H1 (cell line): ENCODE results near the gene CFAP221. TPM values are rescaled to one million over a fixed set of nuclear protein-coding genes. Genes with fewer than 3 reads are reported as not detected.

ENCODE experiments used
- CTCF ChIA-PET: fragments of 300-600 bp; sonication (Branson Sonifier 250); formaldehyde crosslinking; loops from one replicate; lab custom pipeline; 2021; ENCODE audit not compliant: partially characterized antibody; lab: Charles Lee
- POLR2A ChIA-PET: fragments of 300-600 bp; sonication (Branson Sonifier 250); formaldehyde crosslinking; loops from one replicate; lab custom pipeline; 2021; ENCODE audit warnings: inconsistent platforms; ENCODE audit not compliant: partially characterized antibody; lab: Charles Lee
- DNase-seq, 2 experiments: peaks; one replicate each; pipeline versions ENCODE4 v3.0.0 to v3.0.0-alpha.2; 2010 to 2022; ENCODE audit warnings: low spot score in 2 of 2, low read depth in 1 of 2, mixed read lengths in 1 of 2
- FAIRE-seq: peaks from 2 replicates; lab custom pipeline; 2011; peaks lifted over from hg19 to GRCh38; lab: Jason Lieb, UNC
- H2AFZ ChIP-seq: 2 replicates; pipeline ENCODE4 v1.8.1; 2012; ENCODE audit warnings: low read length, inconsistent platforms
- H2AK5ac ChIP-seq: 2 replicates; pipeline ENCODE4 v1.6.1; 2013; ENCODE audit warnings: low read depth, low read length
- H2BK120ac ChIP-seq: replicated peaks from 2 replicates; pipeline ENCODE3; 2013; ENCODE audit warnings: low read depth, low read length, inconsistent platforms
- H2BK12ac ChIP-seq: 2 replicates; pipeline ENCODE4 v1.6.1; 2013; ENCODE audit warnings: low read depth, low read length
- H2BK15ac ChIP-seq: 2 replicates; pipeline ENCODE4 v1.6.1; 2013; ENCODE audit warnings: low read length
- H2BK20ac ChIP-seq: 2 replicates; pipeline ENCODE4 v1.6.1; 2013; ENCODE audit warnings: low read length
- H2BK5ac ChIP-seq: 2 replicates; pipeline ENCODE4 v1.6.1; 2013; ENCODE audit warnings: low read depth, low read length
- H3K14ac ChIP-seq: 2 replicates; pipeline ENCODE4 v1.6.1; 2013; ENCODE audit warnings: inconsistent platforms; ENCODE audit not compliant: insufficient read length
- H3K18ac ChIP-seq: 2 replicates; pipeline ENCODE4 v1.6.1; 2013; ENCODE audit warnings: low read length; ENCODE audit errors: extremely low read depth
- H3K23ac ChIP-seq: 2 replicates; pipeline ENCODE4 v1.6.1; 2013; ENCODE audit warnings: inconsistent platforms; ENCODE audit not compliant: insufficient read length
- H3K23me2 ChIP-seq: 2 replicates; pipeline ENCODE4 v1.6.1; 2013; ENCODE audit warnings: low read depth, low read length
- H3K27ac ChIP-seq: 2 replicates; pipeline ENCODE4 v1.6.1; 2011; ENCODE audit warnings: low read depth, low read length, inconsistent platforms
- H3K27me3 ChIP-seq, 4 experiments: replicated peaks in 1 of 4; 1 replicate in 1 of 4; 2 replicates in 3 of 4; pipeline versions ENCODE4 v1.6.1 to v1.8.1; 2011 to 2013; ENCODE audit warnings: low read length in 3 of 4, mild to moderate bottlenecking in 3 of 4, inconsistent platforms in 2 of 4, mixed read lengths in 2 of 4, moderate library complexity in 1 of 4; ENCODE audit not compliant: control insufficient read depth in 3 of 4, insufficient read depth in 3 of 4; ENCODE audit errors: extremely low read depth in 1 of 4
- H3K36me3 ChIP-seq, 4 experiments: 2 replicates each; pipeline versions ENCODE4 v1.6.1 to v1.8.1; 2011 to 2013; ENCODE audit warnings: mild to moderate bottlenecking in 4 of 4, low read length in 3 of 4, moderate library complexity in 2 of 4, control low read depth in 1 of 4, inconsistent platforms in 1 of 4; ENCODE audit not compliant: insufficient read depth in 4 of 4, control insufficient read depth in 2 of 4
- H3K4ac ChIP-seq: replicated peaks from 2 replicates; pipeline ENCODE3; 2013; ENCODE audit warnings: low read length, low read depth, mixed read lengths, inconsistent platforms; ENCODE audit not compliant: insufficient read length
- H3K4me1 ChIP-seq, 4 experiments: replicated peaks in 1 of 4; 1 replicate in 1 of 4; 2 replicates in 3 of 4; pipeline versions ENCODE4 v1.6.1 to v1.8.1; 2011 to 2013; ENCODE audit warnings: low read length in 3 of 4, inconsistent platforms in 2 of 4, mixed read lengths in 1 of 4; ENCODE audit not compliant: insufficient read depth in 4 of 4, control insufficient read depth in 3 of 4
- H3K4me2 ChIP-seq, 2 experiments: 2 replicates each; pipeline versions ENCODE4 v1.6.1 to v1.8.1; 2011 to 2013; ENCODE audit warnings: low read depth in 2 of 2, low read length in 2 of 2, control low read depth in 1 of 2, inconsistent platforms in 1 of 2, mild to moderate bottlenecking in 1 of 2; ENCODE audit not compliant: insufficient read depth in 1 of 2
- H3K4me3 ChIP-seq, 4 experiments: fragments of 200-600, 300-600 bp in 1 of 4; sonication (generic), shearing (Covaris generic), sonication (Bioruptor Twin) in 1 of 4; 2 replicates each; pipeline versions ENCODE4 v1.5.1 to v1.8.1; 2011 to 2016; ENCODE audit warnings: low read length in 4 of 4, low read depth in 3 of 4, control low read depth in 2 of 4, inconsistent platforms in 2 of 4, mild to moderate bottlenecking in 2 of 4, mixed read lengths in 1 of 4, moderate library complexity in 1 of 4; ENCODE audit not compliant: insufficient read depth in 2 of 4; ENCODE audit errors: extremely low read depth in 1 of 4
- H3K56ac ChIP-seq: replicated peaks from 2 replicates; pipeline ENCODE3; 2013; ENCODE audit warnings: low read depth, mild to moderate bottlenecking, mixed read lengths, low read length, inconsistent platforms; ENCODE audit not compliant: insufficient read length
- H3K79me1 ChIP-seq: 2 replicates; pipeline ENCODE4 v1.6.1; 2013; ENCODE audit warnings: low read depth, low read length, control low read depth
- H3K79me2 ChIP-seq, 2 experiments: 2 replicates each; pipeline versions ENCODE4 v1.6.1 to v1.8.1; 2012 to 2013; ENCODE audit warnings: low read length in 2 of 2, mild to moderate bottlenecking in 2 of 2, inconsistent platforms in 1 of 2; ENCODE audit not compliant: insufficient read depth in 2 of 2, control insufficient read depth in 1 of 2
- H3K9ac ChIP-seq, 4 experiments: replicated peaks in 1 of 4; 1 replicate in 1 of 4; 2 replicates in 3 of 4; pipeline versions ENCODE4 v1.6.1 to v1.8.1; 2011 to 2013; ENCODE audit warnings: low read depth in 3 of 4, low read length in 3 of 4, control low read depth in 2 of 4, mild to moderate bottlenecking in 2 of 4, moderate library complexity in 2 of 4, inconsistent platforms in 1 of 4; ENCODE audit errors: extremely low read depth in 1 of 4
- H3K9me3 ChIP-seq, 2 experiments: 2 replicates each; pipeline versions ENCODE4 v1.6.1 to v1.8.1; 2012 to 2013; ENCODE audit warnings: mild to moderate bottlenecking in 2 of 2, moderate library complexity in 2 of 2, control low read depth in 1 of 2, inconsistent platforms in 1 of 2, low read depth in 1 of 2, low read length in 1 of 2, mixed read lengths in 1 of 2; ENCODE audit not compliant: insufficient read depth in 2 of 2
- H4K20me1 ChIP-seq, 2 experiments: replicated peaks in 1 of 2; 2 replicates each; pipeline versions ENCODE3 to v1.8.1; 2011 to 2013; ENCODE audit warnings: inconsistent platforms in 2 of 2, low read length in 2 of 2, mild to moderate bottlenecking in 1 of 2; ENCODE audit not compliant: insufficient read depth in 2 of 2, control insufficient read depth in 1 of 2
- H4K5ac ChIP-seq: 2 replicates; pipeline ENCODE4 v1.6.1; 2013; ENCODE audit warnings: low read length, low read depth, mixed read lengths, inconsistent platforms; ENCODE audit not compliant: insufficient read length
- H4K8ac ChIP-seq: 2 replicates; pipeline ENCODE4 v1.8.0; 2013; ENCODE audit warnings: mild to moderate bottlenecking, moderate library complexity, low read length, inconsistent platforms; ENCODE audit not compliant: insufficient read depth; ENCODE audit errors: extremely low read depth
- H4K91ac ChIP-seq: replicated peaks from 2 replicates; pipeline ENCODE3; 2013; ENCODE audit warnings: low read length, mixed read lengths, inconsistent platforms; ENCODE audit not compliant: insufficient read length
- ATF2 ChIP-seq: IDR thresholded peaks from 2 replicates; pipeline ENCODE4 v1.6.1; 2012; ENCODE audit warnings: low read length, inconsistent platforms
- ATF3 ChIP-seq: IDR thresholded peaks from 2 replicates; pipeline ENCODE4 v1.6.1; 2011; ENCODE audit warnings: low read depth, mild to moderate bottlenecking, low read length; ENCODE audit not compliant: insufficient read depth
- CEBPB ChIP-seq: IDR thresholded peaks from 2 replicates; pipeline ENCODE4 v1.6.1; 2012; ENCODE audit warnings: low read depth, low read length
- CTBP2 ChIP-seq: IDR thresholded peaks from 2 replicates; pipeline ENCODE4 v1.7.0; 2011; ENCODE audit warnings: borderline replicate concordance, mild to moderate bottlenecking, moderate library complexity, mixed read lengths, low read length; ENCODE audit not compliant: insufficient read depth, insufficient read length
- POLR2A ChIP-seq, 2 experiments: IDR thresholded peaks; 1 replicate in 1 of 2; 2 replicates in 1 of 2; pipeline ENCODE4 v1.6.1; 2011; ENCODE audit warnings: low read depth in 2 of 2, low read length in 2 of 2, mild to moderate bottlenecking in 2 of 2; ENCODE audit errors: control extremely low read depth in 1 of 2
- RFX5 ChIP-seq: IDR thresholded peaks from 2 replicates; pipeline ENCODE4 v1.6.1; 2011; ENCODE audit warnings: low read depth, low read length, improper control_type of control experiment, borderline replicate concordance
- TAF1 ChIP-seq: IDR thresholded peaks from 2 replicates; pipeline ENCODE4 v1.6.1; 2011; ENCODE audit warnings: mild to moderate bottlenecking, low read depth, low read length
- TCF12 ChIP-seq: IDR thresholded peaks from 2 replicates; pipeline ENCODE4 v1.6.1; 2011; ENCODE audit warnings: low read depth, mild to moderate bottlenecking, low read length
- TEAD4 ChIP-seq: IDR thresholded peaks from 2 replicates; pipeline ENCODE4 v1.6.1; 2012; ENCODE audit warnings: low read depth, low read length, inconsistent platforms, mixed read lengths
- USF2 ChIP-seq: IDR thresholded peaks from 2 replicates; pipeline ENCODE4 v1.6.1; 2011; ENCODE audit warnings: low read length, improper control_type of control experiment
- WGBS, 2 experiments: shearing (Covaris generic) in 1 of 2; methylation state at CpG; one replicate each; pipeline versions ENCODE4 v1.1.6 to v1.1.7; 2013 to 2015; ENCODE audit warnings: low lambda C conversion rate in 2 of 2, mixed read lengths in 2 of 2, inconsistent platforms in 1 of 2, low coverage in 1 of 2, missing lambda C conversion rate in 1 of 2; ENCODE audit not compliant: insufficient replicate concordance in 2 of 2, insufficient coverage in 1 of 2, insufficient read length in 1 of 2; ENCODE audit errors: extremely low coverage in 1 of 2, missing lambda C conversion rate in 1 of 2; 5-methylcytosine and 5-hydroxymethylcytosine counted together
- polyA plus RNA-seq, 7 experiments: library from polyadenylated mRNA; depleted of rRNA in 3 of 7; stranded (reverse) in 5 of 7; unstranded in 2 of 7; fragments of >200 nt in 5 of 7; fragments of 200-250 nt in 2 of 7; gene quantifications; 1 replicate in 5 of 7; 2 replicates in 1 of 7; 4 replicates in 1 of 7; pipeline versions ENCODE4 v1.2.1 to v1.2.3, GENCODE V29; 2011 to 2013; ENCODE audit warnings: missing spikeins in 2 of 7, mixed read lengths in 2 of 7
- total RNA-seq: library from RNA; stranded (reverse); fragmentation: NEBNext Ultra II Directional; extraction: Animal tissue kit (Norgen Biotek cat#: 25700); gene quantifications from 2 replicates; pipeline ENCODE4 v1.2.1, GENCODE V29; 2021
- TF ChIP-seq, protein P1 (sequence below): IDR thresholded peaks from 2 replicates; pipeline ENCODE4 v1.6.1; 2012; ENCODE audit warnings: inconsistent platforms

Gene CFAP221
- total and polyA plus RNA-seq, 2 of the 8 experiments (the other 6 are each of a cell fraction or from before 2014, with no cell fraction given), result 0.14 to 0.71 TPM

- H4K8ac ChIP-seq, result no peak overlapping the region
- no peaks in the 10 kb centered on the region for H3K79me2 ChIP-seq
- no peak for FAIRE-seq
- no peak overlapping the region for H3K9ac ChIP-seq
- no peaks in the 10 kb centered on the region for H3K9me3 ChIP-seq
- no peak overlapping the region for H2AFZ ChIP-seq
- ChIA-PET CTCF (no interaction called here), POLR2A (no interaction called here)
- H4K5ac ChIP-seq, result no peak overlapping the region
- no peak overlapping the region for H2AK5ac ChIP-seq
- H4K20me1 ChIP-seq, result no peaks in the 10 kb centered on the region
- no peak overlapping the region for H2BK12ac ChIP-seq
- H3K79me1 ChIP-seq, result no peaks in the 10 kb centered on the region
- no peak overlapping the region for H3K4me2 ChIP-seq
- no peak overlapping the region for H4K91ac ChIP-seq
- H3K23ac ChIP-seq, result no peak overlapping the region
- no peaks in the 10 kb centered on the region; a peak in 1 of 7 replicates for H3K27me3 ChIP-seq
- H3K4me3 ChIP-seq, result no peak overlapping the region
- H3K36me3 ChIP-seq, result no peaks in the 10 kb centered on the region
- H3K56ac ChIP-seq, result no peak overlapping the region
- no peak overlapping the region for H2BK20ac ChIP-seq
- H3K23me2 ChIP-seq, result no peaks in the 10 kb centered on the region
- H3K27ac ChIP-seq, result no peak overlapping the region
- H2BK15ac ChIP-seq, result no peak overlapping the region
- H3K4ac ChIP-seq, result no peak overlapping the region
- H3K4me1 ChIP-seq, result no peaks in the 10 kb centered on the region
- no peak overlapping the region for H3K14ac ChIP-seq
- DNase-seq, result no peak
- no peak overlapping the region for H2BK120ac ChIP-seq
- 91% methylated on average over 1 of the region's 1 CpG; no CpG with 5 or more reads in 1 of the 2 experiments for WGBS, 2 experiments
- H2BK5ac ChIP-seq, result no peak overlapping the region
- no peak overlapping the region for H3K18ac ChIP-seq
- TF ChIP-seq CTBP2 (no peak), ATF2 (no peak), RFX5 (no peak), CEBPB (no peak), TCF12 (no peak), ATF3 (no peak), USF2 (no peak), POLR2A (IDR thresholded peaks at IDR 0.05; ENCODE audit: control extremely low read depth in 1 of 2, low read depth in 2 of 2, low read length in 2 of 2) (no peak), TEAD4 (no peak), TAF1 (no peak)
- TF ChIP-seq, protein P1, sequence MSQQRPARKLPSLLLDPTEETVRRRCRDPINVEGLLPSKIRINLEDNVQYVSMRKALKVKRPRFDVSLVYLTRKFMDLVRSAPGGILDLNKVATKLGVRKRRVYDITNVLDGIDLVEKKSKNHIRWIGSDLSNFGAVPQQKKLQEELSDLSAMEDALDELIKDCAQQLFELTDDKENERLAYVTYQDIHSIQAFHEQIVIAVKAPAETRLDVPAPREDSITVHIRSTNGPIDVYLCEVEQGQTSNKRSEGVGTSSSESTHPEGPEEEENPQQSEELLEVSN, result no peak
These were observed 31.3 kb upstream of the CFAP221 start for GRCh38 chr2:119512946-119513345.
